H1 (cell line): ENCODE data around the gene IFNL2. TPM values are rescaled to one million over a fixed set of nuclear protein-coding genes. Genes with fewer than 3 reads are reported as not detected.

Experiments
- CTCF ChIA-PET: fragments of 300-600 bp; sonication (Branson Sonifier 250); formaldehyde crosslinking; loops from one replicate; lab custom pipeline; 2021; ENCODE audit not compliant: partially characterized antibody; lab: Charles Lee
- POLR2A ChIA-PET: fragments of 300-600 bp; sonication (Branson Sonifier 250); formaldehyde crosslinking; loops from one replicate; lab custom pipeline; 2021; ENCODE audit warnings: inconsistent platforms; ENCODE audit not compliant: partially characterized antibody; lab: Charles Lee
- DNase-seq, 2 experiments: peaks; one replicate each; pipeline versions ENCODE4 v3.0.0 to v3.0.0-alpha.2; 2010 to 2022; ENCODE audit warnings: low spot score in 2 of 2, low read depth in 1 of 2, mixed read lengths in 1 of 2
- FAIRE-seq: peaks from 2 replicates; lab custom pipeline; 2011; peaks lifted over from hg19 to GRCh38; lab: Jason Lieb, UNC
- H2AFZ ChIP-seq: 2 replicates; pipeline ENCODE4 v1.8.1; 2012; ENCODE audit warnings: low read length, inconsistent platforms
- H2AK5ac ChIP-seq: 2 replicates; pipeline ENCODE4 v1.6.1; 2013; ENCODE audit warnings: low read depth, low read length
- H2BK120ac ChIP-seq: replicated peaks from 2 replicates; pipeline ENCODE3; 2013; ENCODE audit warnings: low read depth, low read length, inconsistent platforms
- H2BK12ac ChIP-seq: 2 replicates; pipeline ENCODE4 v1.6.1; 2013; ENCODE audit warnings: low read depth, low read length
- H2BK15ac ChIP-seq: 2 replicates; pipeline ENCODE4 v1.6.1; 2013; ENCODE audit warnings: low read length
- H2BK20ac ChIP-seq: 2 replicates; pipeline ENCODE4 v1.6.1; 2013; ENCODE audit warnings: low read length
- H2BK5ac ChIP-seq: 2 replicates; pipeline ENCODE4 v1.6.1; 2013; ENCODE audit warnings: low read depth, low read length
- H3K14ac ChIP-seq: 2 replicates; pipeline ENCODE4 v1.6.1; 2013; ENCODE audit warnings: inconsistent platforms; ENCODE audit not compliant: insufficient read length
- H3K18ac ChIP-seq: 2 replicates; pipeline ENCODE4 v1.6.1; 2013; ENCODE audit warnings: low read length; ENCODE audit errors: extremely low read depth
- H3K23ac ChIP-seq: 2 replicates; pipeline ENCODE4 v1.6.1; 2013; ENCODE audit warnings: inconsistent platforms; ENCODE audit not compliant: insufficient read length
- H3K23me2 ChIP-seq: 2 replicates; pipeline ENCODE4 v1.6.1; 2013; ENCODE audit warnings: low read depth, low read length
- H3K27ac ChIP-seq: 2 replicates; pipeline ENCODE4 v1.6.1; 2011; ENCODE audit warnings: low read depth, low read length, inconsistent platforms
- H3K27me3 ChIP-seq, 4 experiments: replicated peaks in 1 of 4; 1 replicate in 1 of 4; 2 replicates in 3 of 4; pipeline versions ENCODE4 v1.6.1 to v1.8.1; 2011 to 2013; ENCODE audit warnings: low read length in 3 of 4, mild to moderate bottlenecking in 3 of 4, inconsistent platforms in 2 of 4, mixed read lengths in 2 of 4, moderate library complexity in 1 of 4; ENCODE audit not compliant: control insufficient read depth in 3 of 4, insufficient read depth in 3 of 4; ENCODE audit errors: extremely low read depth in 1 of 4
- H3K36me3 ChIP-seq, 4 experiments: 2 replicates each; pipeline versions ENCODE4 v1.6.1 to v1.8.1; 2011 to 2013; ENCODE audit warnings: mild to moderate bottlenecking in 4 of 4, low read length in 3 of 4, moderate library complexity in 2 of 4, control low read depth in 1 of 4, inconsistent platforms in 1 of 4; ENCODE audit not compliant: insufficient read depth in 4 of 4, control insufficient read depth in 2 of 4
- H3K4ac ChIP-seq: replicated peaks from 2 replicates; pipeline ENCODE3; 2013; ENCODE audit warnings: low read length, low read depth, mixed read lengths, inconsistent platforms; ENCODE audit not compliant: insufficient read length
- H3K4me1 ChIP-seq, 4 experiments: replicated peaks in 1 of 4; 1 replicate in 1 of 4; 2 replicates in 3 of 4; pipeline versions ENCODE4 v1.6.1 to v1.8.1; 2011 to 2013; ENCODE audit warnings: low read length in 3 of 4, inconsistent platforms in 2 of 4, mixed read lengths in 1 of 4; ENCODE audit not compliant: insufficient read depth in 4 of 4, control insufficient read depth in 3 of 4
- H3K4me2 ChIP-seq, 2 experiments: 2 replicates each; pipeline versions ENCODE4 v1.6.1 to v1.8.1; 2011 to 2013; ENCODE audit warnings: low read depth in 2 of 2, low read length in 2 of 2, control low read depth in 1 of 2, inconsistent platforms in 1 of 2, mild to moderate bottlenecking in 1 of 2; ENCODE audit not compliant: insufficient read depth in 1 of 2
- H3K4me3 ChIP-seq, 4 experiments: fragments of 200-600, 300-600 bp in 1 of 4; sonication (generic), shearing (Covaris generic), sonication (Bioruptor Twin) in 1 of 4; 2 replicates each; pipeline versions ENCODE4 v1.5.1 to v1.8.1; 2011 to 2016; ENCODE audit warnings: low read length in 4 of 4, low read depth in 3 of 4, control low read depth in 2 of 4, inconsistent platforms in 2 of 4, mild to moderate bottlenecking in 2 of 4, mixed read lengths in 1 of 4, moderate library complexity in 1 of 4; ENCODE audit not compliant: insufficient read depth in 2 of 4; ENCODE audit errors: extremely low read depth in 1 of 4
- H3K56ac ChIP-seq: replicated peaks from 2 replicates; pipeline ENCODE3; 2013; ENCODE audit warnings: low read depth, mild to moderate bottlenecking, mixed read lengths, low read length, inconsistent platforms; ENCODE audit not compliant: insufficient read length
- H3K79me1 ChIP-seq: 2 replicates; pipeline ENCODE4 v1.6.1; 2013; ENCODE audit warnings: low read depth, low read length, control low read depth
- H3K79me2 ChIP-seq, 2 experiments: 2 replicates each; pipeline versions ENCODE4 v1.6.1 to v1.8.1; 2012 to 2013; ENCODE audit warnings: low read length in 2 of 2, mild to moderate bottlenecking in 2 of 2, inconsistent platforms in 1 of 2; ENCODE audit not compliant: insufficient read depth in 2 of 2, control insufficient read depth in 1 of 2
- H3K9ac ChIP-seq, 4 experiments: replicated peaks in 1 of 4; 1 replicate in 1 of 4; 2 replicates in 3 of 4; pipeline versions ENCODE4 v1.6.1 to v1.8.1; 2011 to 2013; ENCODE audit warnings: low read depth in 3 of 4, low read length in 3 of 4, control low read depth in 2 of 4, mild to moderate bottlenecking in 2 of 4, moderate library complexity in 2 of 4, inconsistent platforms in 1 of 4; ENCODE audit errors: extremely low read depth in 1 of 4
- H3K9me3 ChIP-seq, 2 experiments: 2 replicates each; pipeline versions ENCODE4 v1.6.1 to v1.8.1; 2012 to 2013; ENCODE audit warnings: mild to moderate bottlenecking in 2 of 2, moderate library complexity in 2 of 2, control low read depth in 1 of 2, inconsistent platforms in 1 of 2, low read depth in 1 of 2, low read length in 1 of 2, mixed read lengths in 1 of 2; ENCODE audit not compliant: insufficient read depth in 2 of 2
- H4K20me1 ChIP-seq, 2 experiments: replicated peaks in 1 of 2; 2 replicates each; pipeline versions ENCODE3 to v1.8.1; 2011 to 2013; ENCODE audit warnings: inconsistent platforms in 2 of 2, low read length in 2 of 2, mild to moderate bottlenecking in 1 of 2; ENCODE audit not compliant: insufficient read depth in 2 of 2, control insufficient read depth in 1 of 2
- H4K5ac ChIP-seq: 2 replicates; pipeline ENCODE4 v1.6.1; 2013; ENCODE audit warnings: low read length, low read depth, mixed read lengths, inconsistent platforms; ENCODE audit not compliant: insufficient read length
- H4K8ac ChIP-seq: 2 replicates; pipeline ENCODE4 v1.8.0; 2013; ENCODE audit warnings: mild to moderate bottlenecking, moderate library complexity, low read length, inconsistent platforms; ENCODE audit not compliant: insufficient read depth; ENCODE audit errors: extremely low read depth
- H4K91ac ChIP-seq: replicated peaks from 2 replicates; pipeline ENCODE3; 2013; ENCODE audit warnings: low read length, mixed read lengths, inconsistent platforms; ENCODE audit not compliant: insufficient read length
- GTF2F1 ChIP-seq: IDR thresholded peaks from 2 replicates; pipeline ENCODE4 v1.6.1; 2012; ENCODE audit warnings: low read depth, low read length, improper control_type of control experiment, borderline replicate concordance
- WGBS, 2 experiments: shearing (Covaris generic) in 1 of 2; methylation state at CpG; one replicate each; pipeline versions ENCODE4 v1.1.6 to v1.1.7; 2013 to 2015; ENCODE audit warnings: low lambda C conversion rate in 2 of 2, mixed read lengths in 2 of 2, inconsistent platforms in 1 of 2, low coverage in 1 of 2, missing lambda C conversion rate in 1 of 2; ENCODE audit not compliant: insufficient replicate concordance in 2 of 2, insufficient coverage in 1 of 2, insufficient read length in 1 of 2; ENCODE audit errors: extremely low coverage in 1 of 2, missing lambda C conversion rate in 1 of 2; 5-methylcytosine and 5-hydroxymethylcytosine counted together
- polyA plus RNA-seq, 7 experiments: library from polyadenylated mRNA; depleted of rRNA in 3 of 7; stranded (reverse) in 5 of 7; unstranded in 2 of 7; fragments of >200 nt in 5 of 7; fragments of 200-250 nt in 2 of 7; gene quantifications; 1 replicate in 5 of 7; 2 replicates in 1 of 7; 4 replicates in 1 of 7; pipeline versions ENCODE4 v1.2.1 to v1.2.3, GENCODE V29; 2011 to 2013; ENCODE audit warnings: missing spikeins in 2 of 7, mixed read lengths in 2 of 7
- total RNA-seq: library from RNA; stranded (reverse); fragmentation: NEBNext Ultra II Directional; extraction: Animal tissue kit (Norgen Biotek cat#: 25700); gene quantifications from 2 replicates; pipeline ENCODE4 v1.2.1, GENCODE V29; 2021

The IFNL2 gene
- total and polyA plus RNA-seq, 2 of the 8 experiments (the other 6 are each of a cell fraction or from before 2014, with no cell fraction given), result not detected

- H4K5ac ChIP-seq, result no peak overlapping the region
- no peak overlapping the region for H3K9ac ChIP-seq
- 94% methylated on average over 57 of the region's 64 CpGs; no CpG with 5 or more reads in 1 of the 2 experiments for WGBS, 2 experiments
- TF ChIP-seq GTF2F1, result no peak
- peaks cover 0 to 3% (median 1%) of the 10 kb centered on the region in 4 experiments; a peak in 2 of 7 replicates for H3K27me3 ChIP-seq
- no peak overlapping the region for H2BK120ac ChIP-seq
- H3K27ac ChIP-seq, result no peak overlapping the region
- H3K4ac ChIP-seq, result no peak overlapping the region
- H3K18ac ChIP-seq, result no peak overlapping the region
- peaks cover 0 to 15% (median 1%) of the 10 kb centered on the region in 4 experiments; a peak in 3 of 8 replicates for H3K36me3 ChIP-seq
- 0 out of 2 replicates have a peak overlapping the region, but pooled peaks have one; percentile 19 for H4K8ac ChIP-seq
- no peak overlapping the region for H4K91ac ChIP-seq
- H2BK5ac ChIP-seq, result no peak overlapping the region
- no peaks in the 10 kb centered on the region for H3K9me3 ChIP-seq
- H3K4me1 ChIP-seq, result peaks cover 0 to 2% (median 0%) of the 10 kb centered on the region in 4 experiments; a peak in 3 of 7 replicates
- no peaks in the 10 kb centered on the region for H3K79me2 ChIP-seq
- H3K23me2 ChIP-seq, result no peaks in the 10 kb centered on the region; the same call in 1 of the 2 replicates
- H4K20me1 ChIP-seq, result peaks cover 0 to 4% of the 10 kb centered on the region in 2 experiments
- DNase-seq (no peak), FAIRE-seq (no peak)
- ChIA-PET CTCF (interaction anchor here (1.1 to 2.9 kb wide), 5 partner anchors 10 to 102 kb away, joined by 3 to 8 read pairs (median 7); no protein-coding TSS in a partner anchor), POLR2A (no interaction called here)
- no peak overlapping the region for H3K23ac ChIP-seq
- no peak overlapping the region for H2BK15ac ChIP-seq
- no peak overlapping the region for H3K4me2 ChIP-seq
- H3K14ac ChIP-seq, result no peak overlapping the region
- no peak overlapping the region for H2BK12ac ChIP-seq
- H2AFZ ChIP-seq, result no peak overlapping the region
- no peak overlapping the region for H2AK5ac ChIP-seq
- H3K79me1 ChIP-seq, result no peaks in the 10 kb centered on the region
- no peak overlapping the region for H3K56ac ChIP-seq
- H3K4me3 ChIP-seq, result no peak overlapping the region
- no peak overlapping the region for H2BK20ac ChIP-seq
Observed at GRCh38 chr19:39314016-39314728, 46.0 kb downstream of the IFNL2 start.
